NCI-H82 treated with DMSO at 0.1 percent for 48 hours (cell line): ENCODE results near the gene C1orf226.
"Not testable (repeated sequence)": the region's sequence is repeated elsewhere in the genome, so short reads cannot be mapped to it uniquely, and the experiment has no call there.

ENCODE experiments used
- DNase-seq: peaks from one replicate; lab custom pipeline; 2025; ENCODE audit not compliant: unreplicated experiment; lab: John Stamatoyannopoulos, UW

C1orf226 gene

DNA sequence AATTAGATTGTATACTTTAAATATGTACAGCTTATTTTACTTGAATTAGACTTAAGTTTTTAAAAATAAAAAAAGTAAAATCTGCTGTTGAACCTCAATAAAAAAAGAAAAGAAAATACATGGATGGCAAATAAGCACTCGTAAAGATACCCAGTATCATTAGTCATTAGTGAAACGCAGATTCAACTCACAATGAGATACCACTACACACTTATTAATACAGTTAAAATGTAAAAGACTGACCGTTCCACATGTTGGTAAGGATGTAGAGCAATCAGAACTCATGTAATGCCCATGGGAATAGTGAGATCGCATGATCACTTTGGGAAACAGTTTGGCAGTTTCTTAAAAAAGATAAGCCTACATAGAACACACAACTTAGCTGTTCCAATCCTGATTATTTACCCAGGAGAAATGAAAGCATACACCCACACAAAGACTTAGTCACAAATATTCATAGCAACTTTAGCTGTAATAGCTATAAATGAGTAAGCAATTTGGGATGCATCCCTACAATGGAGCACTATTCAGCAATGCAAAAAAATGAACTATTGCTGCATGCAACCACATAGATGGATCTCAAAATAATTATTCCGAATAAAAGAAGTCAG lies 23.1 kb downstream of the C1orf226 start:
- no peak for DNase-seq

DNA sequence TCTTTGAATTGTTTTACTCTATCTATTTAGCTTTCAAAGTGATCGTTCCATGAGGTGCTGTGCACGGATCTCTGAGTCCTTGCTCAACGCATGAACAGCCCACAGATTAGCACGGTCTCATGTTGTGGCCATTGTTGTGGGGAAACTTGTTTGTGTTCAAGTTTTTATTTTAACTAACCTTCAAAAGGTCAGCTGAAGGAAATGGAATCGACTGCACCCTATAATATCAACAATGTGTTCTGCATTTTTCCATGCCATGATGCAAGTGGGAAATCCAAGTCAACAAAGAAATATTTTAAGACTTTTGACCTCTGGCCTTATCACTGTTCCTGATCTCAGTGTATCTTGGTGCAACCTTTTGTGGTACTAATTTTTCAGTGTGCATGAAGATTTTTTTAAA lies 24.3 kb downstream of the C1orf226 start:
- no peak for DNase-seq

GRCh38 chr1:162406811-162407210 lies 25.3 kb downstream of the C1orf226 start:
- no peak for DNase-seq

DNA sequence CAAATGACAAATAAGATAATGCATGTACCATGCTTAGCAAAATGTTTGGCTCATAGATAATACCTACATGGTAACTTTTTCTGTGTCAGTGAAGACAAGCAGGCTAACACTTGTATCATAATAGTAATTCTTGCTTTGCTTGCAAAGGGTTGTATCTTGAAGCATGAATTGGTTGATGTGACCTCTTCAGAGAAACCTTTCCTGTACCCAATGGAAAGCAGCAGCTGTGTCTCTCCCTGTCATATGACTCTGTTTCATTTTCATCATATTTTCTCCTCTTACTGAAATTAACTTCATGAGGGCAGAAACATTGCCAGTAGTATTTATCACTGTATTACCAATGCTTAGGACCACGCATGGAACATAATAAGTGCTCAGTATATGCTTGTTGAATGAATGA lies 26.0 kb downstream of the C1orf226 start:
- no peak for DNase-seq

DNA sequence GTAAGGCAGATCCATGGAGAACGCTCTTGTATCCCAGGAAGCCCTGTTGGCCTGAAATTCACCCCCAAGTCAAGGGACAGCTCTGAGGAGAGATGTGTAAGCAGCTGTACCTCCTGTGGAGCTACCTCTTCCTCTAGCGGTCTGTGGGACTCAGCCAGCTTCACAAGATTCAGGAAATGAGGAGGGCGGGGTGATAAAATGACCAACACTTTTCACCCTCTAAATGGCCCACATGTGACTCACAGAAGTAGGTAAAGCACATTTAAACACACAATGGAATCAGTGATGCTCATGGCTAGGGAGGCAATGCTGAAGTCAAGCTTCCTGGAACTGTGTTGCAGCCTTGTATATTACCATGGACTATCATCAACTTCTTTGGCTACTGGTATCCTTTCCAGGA lies 30.5 kb downstream of the C1orf226 start, which contains the start of gene SH2D1B:
Gene SH2D1B (minus strand): TSS at position 135 of the 400 bp plus-strand sequence. CDS start 120 bp downstream, at position 15.
- DNase-seq: no peak

DNA sequence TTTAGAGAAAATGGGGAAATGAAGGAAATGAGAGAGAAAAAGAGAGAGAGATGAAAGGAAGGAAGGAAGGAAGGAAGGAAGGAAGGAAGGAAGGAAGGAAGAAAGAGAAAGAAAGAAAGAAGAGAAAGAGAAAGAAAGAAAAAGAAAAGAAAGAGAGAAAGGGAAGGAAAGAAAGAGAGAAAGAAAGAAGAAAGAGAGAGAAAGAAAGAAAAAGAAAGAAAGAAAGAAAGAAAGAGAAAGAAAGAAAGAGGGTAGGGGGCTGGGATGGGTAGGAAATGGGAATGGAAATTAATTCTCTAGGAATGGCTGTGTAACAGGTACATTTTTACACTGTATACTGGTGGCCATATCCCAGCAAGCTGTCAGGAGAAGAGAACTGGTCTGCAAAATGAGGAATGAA lies 34.7 kb downstream of the C1orf226 start:
- DNase-seq: no peak

DNA sequence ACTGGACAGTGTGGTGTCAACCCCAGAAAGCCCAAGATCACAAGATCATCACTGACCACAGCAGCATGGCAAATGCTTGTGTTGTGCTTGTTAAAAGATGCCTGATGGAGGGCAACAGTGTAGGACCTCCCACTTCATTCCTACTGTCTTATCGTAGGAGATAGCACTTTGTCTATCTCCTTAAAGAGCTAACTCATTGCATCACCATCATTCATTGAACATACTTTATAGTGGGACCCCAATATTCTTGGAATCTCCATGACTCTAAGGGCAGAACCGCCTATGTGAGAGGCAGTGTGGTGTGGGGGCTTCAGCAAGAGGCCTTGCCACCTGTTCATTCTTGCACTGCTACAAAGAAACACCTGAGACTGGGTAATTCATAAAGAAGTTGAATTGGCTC lies 35.4 kb downstream of the C1orf226 start:
- DNase-seq: no peak

GRCh38 chr1:162417650-162418049 lies 36.1 kb downstream of the C1orf226 start:
- DNase-seq: no peak

DNA sequence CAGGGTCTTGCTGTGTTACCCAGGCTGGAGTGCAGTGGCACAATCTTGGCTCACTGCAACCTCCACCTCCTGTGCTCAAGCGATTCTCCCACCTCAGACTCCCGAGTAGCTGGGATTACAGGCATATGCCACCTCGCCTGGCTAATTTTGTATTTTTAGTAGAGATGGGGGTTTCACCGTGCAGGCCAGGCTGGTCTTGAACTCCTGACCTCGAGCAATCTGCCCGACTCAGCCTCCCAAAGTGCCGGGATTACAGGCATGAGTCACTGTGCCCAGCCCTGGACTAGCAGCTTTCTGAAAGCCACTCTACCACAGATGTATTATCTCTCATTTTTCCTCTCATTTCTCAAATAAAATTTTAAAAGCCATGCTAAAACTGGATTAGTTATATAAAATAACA lies 37.1 kb downstream of the C1orf226 start:
- DNase-seq: not testable (repeated sequence)

DNA sequence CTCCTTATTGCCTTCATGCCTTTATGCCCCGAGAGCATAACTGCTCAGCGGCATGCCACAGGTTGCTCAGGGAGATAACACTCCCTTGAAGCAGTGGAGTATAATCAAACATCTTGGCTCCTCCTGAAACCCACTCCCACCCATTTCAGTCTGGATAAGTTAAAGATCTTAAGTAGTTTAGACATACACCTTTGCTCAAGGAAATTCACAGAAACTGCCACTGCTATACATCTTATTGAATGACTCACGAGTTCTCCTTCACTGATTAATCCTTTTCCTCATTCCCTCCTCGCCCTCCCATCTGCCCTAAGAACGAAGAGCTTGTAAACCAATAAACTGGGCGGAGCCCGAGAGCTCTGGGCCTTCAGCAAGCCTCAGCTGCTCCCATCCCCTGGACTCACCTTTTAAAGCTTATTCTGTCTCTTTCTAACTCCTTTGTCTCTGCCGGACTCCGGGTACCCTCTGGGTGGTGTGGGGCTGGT lies 38.0 kb downstream of the C1orf226 start:
- DNase-seq: peak; percentile 52

DNA sequence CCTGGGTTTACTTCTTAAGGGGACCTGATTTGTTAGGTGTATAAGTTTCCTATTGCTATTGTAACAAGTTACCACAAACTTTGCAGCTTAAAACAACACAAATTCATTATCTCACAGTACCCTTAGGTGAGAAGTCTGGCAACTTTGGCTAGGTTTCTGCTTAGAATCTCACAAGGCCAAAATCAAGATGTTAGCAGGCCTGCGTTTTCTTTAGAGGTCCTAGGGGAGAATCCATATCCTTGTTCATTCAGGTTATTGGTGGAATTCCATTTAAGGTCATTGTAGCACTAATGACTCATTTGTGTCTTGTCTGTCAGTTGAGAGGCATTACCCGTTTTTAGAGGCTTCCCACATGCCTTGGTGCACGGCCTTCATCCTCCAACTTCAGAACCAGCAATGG lies 38.6 kb downstream of the C1orf226 start:
- DNase-seq: no peak

GRCh38 chr1:162421258-162422164 lies 40.0 kb downstream of the C1orf226 start:
- no peak for DNase-seq

- no peak for DNase-seq
Measured at GRCh38 chr1:162422662-162423375, 41.3 kb downstream of the C1orf226 start.

GRCh38 chr1:162430583-162430982 lies 49.1 kb downstream of the C1orf226 start:
- DNase-seq: no peak

DNA sequence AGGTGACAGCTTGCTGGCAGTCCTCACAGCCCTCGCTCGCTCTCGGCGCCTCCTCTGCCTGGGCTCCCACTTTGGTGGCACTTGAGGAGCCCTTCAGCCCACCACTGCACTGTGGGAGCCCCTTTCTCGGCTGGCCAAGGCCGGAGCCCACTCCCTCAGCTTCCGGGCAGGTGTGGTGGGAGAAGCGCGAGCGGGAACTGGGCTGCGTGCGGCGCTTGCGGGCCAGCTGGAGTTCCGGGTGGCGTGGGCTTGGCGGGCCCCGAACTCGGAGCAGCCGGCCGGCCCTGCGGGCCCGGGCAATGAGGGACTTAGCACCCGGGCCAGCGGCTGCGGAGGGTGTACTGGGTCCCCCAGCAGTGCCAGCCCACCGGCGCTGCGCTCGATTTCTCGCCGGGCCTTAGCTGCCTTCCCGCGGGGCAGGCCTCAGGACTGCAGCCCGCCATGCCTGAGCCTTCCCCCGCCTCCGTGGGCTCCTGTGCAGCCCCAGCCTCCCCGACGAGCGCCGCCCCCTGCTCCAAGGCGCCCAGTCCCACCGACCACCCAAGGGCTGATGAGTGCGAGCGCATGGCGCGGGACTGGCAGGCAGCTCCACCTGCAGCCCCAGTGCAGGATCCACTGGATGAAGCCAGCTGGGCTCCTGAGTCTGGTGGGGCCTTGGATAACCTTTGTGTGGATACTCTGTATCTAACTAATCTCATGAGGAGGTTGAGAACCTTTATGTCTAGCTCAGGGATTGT lies 51.6 kb downstream of the C1orf226 start:
- not testable (repeated sequence) for DNase-seq
